Subcutaneous abdominal adipose tissue (tissue), 5 donors: ENCODE data around the gene PDZRN4.

Experiments used
- H3K27ac ChIP-seq: one replicate; pipeline ENCODE4 v1.7.0; 2013; ENCODE audit warnings: low read depth, mild to moderate bottlenecking, inconsistent platforms, low read length, moderate library complexity
- H3K27me3 ChIP-seq, 5 donors: one replicate each; pipeline ENCODE4 v1.7.0; 2013; ENCODE audit warnings: low read length in 5 of 5, inconsistent platforms in 1 of 5; ENCODE audit not compliant: control insufficient read depth in 5 of 5, insufficient read depth in 4 of 5
- H3K36me3 ChIP-seq, 5 donors: one replicate each; pipeline ENCODE4 v1.7.0; 2013; ENCODE audit warnings: low read length in 5 of 5; ENCODE audit not compliant: control insufficient read depth in 5 of 5, insufficient read depth in 5 of 5
- H3K4me1 ChIP-seq, 5 donors: one replicate each; pipeline ENCODE4 v1.7.0; 2013; ENCODE audit warnings: low read length in 5 of 5, mild to moderate bottlenecking in 3 of 5, moderate library complexity in 1 of 5; ENCODE audit not compliant: control insufficient read depth in 5 of 5, insufficient read depth in 5 of 5
- H3K4me3 ChIP-seq, 5 donors: one replicate each; pipeline ENCODE4 v1.7.0; 2013; ENCODE audit warnings: low read length in 5 of 5, low read depth in 1 of 5
- H3K9ac ChIP-seq, 5 donors: one replicate each; pipeline ENCODE4 v1.7.0; 2013; ENCODE audit warnings: low read length in 5 of 5, mild to moderate bottlenecking in 4 of 5, moderate library complexity in 3 of 5
- H3K9me3 ChIP-seq, 5 donors: one replicate each; pipeline ENCODE4 v1.7.0; 2013; ENCODE audit warnings: low read length in 5 of 5; ENCODE audit not compliant: control insufficient read depth in 5 of 5
- donor health status: healthy.
- donor health status: healthy.
- donor health status: healthy.
- donor health status: healthy.
- donor health status: healthy.

PDZRN4 gene

DNA sequence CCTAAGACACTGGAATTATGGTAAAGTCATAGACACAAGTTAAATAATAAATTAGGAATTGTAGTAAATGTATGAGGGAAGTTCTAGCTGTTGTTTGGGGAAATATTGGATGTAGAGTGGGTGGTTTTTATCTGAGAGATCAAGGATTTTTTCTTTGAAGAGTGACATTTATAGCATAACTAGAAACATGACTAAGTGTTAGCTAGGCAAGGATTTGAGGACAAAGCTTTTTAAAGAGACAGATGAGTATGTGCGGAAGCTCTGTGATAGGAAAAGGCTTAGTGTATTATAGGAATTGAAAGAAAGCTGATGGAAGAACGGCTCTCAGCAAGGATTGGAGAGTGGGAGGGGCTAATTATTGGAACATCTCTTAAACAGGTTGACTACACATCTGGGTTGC is 24.5 kb downstream of the PDZRN4 start:
- Histone ChIP-seq H3K9ac (no peak overlapping the region), H3K36me3 (no peaks in the 10 kb centered on the region), H3K4me1 (no peaks in the 10 kb centered on the region), H3K4me3 (no peak overlapping the region), H3K27ac (no peak overlapping the region), H3K9me3 (no peaks in the 10 kb centered on the region), H3K27me3 (no peaks in the 10 kb centered on the region)

DNA sequence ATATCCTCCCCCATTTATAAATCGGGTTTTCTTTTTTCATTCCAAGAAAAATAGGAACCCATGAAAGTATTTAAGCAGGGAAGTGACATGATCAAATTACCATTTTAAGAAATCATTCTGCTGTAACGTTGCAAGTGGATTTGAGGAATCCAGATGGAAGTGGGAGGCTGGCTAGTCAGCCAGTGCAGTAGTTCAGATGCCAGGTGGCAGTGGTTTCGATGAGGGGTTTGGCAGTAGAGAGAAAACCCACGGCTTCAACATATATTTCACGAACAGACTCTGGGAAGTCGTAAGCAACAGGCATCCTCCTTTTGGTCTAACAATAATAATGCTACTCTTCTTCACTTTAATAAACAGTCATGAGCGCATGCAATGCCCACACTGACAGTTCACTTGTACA is 25.0 kb downstream of the PDZRN4 start:
- H3K9me3 ChIP-seq: no peaks in the 10 kb centered on the region
- no peaks in the 10 kb centered on the region for H3K27me3 ChIP-seq
- H3K4me1 ChIP-seq: no peaks in the 10 kb centered on the region
- no peak overlapping the region for H3K27ac ChIP-seq
- H3K9ac ChIP-seq: no peak overlapping the region
- no peak overlapping the region for H3K4me3 ChIP-seq
- no peaks in the 10 kb centered on the region for H3K36me3 ChIP-seq

DNA sequence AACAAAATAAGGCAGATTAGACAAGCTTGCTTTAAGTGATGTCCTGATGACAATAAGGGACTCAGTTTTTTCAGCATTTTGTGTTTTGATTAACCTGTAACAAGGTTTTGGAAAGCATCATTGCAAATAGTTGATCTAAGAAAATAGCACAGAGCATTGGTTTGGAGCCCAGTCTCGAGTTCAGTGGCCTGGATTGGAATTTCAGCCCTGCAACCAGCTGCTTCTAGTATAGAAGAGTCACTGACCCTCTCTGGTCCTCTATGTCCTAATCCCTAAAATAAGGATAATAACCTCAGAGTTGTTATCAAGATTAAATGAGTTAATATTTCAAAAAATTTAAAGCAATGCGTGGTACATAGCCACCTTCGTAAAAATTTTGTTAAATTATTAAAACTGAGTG is 25.5 kb downstream of the PDZRN4 start:
- no peak overlapping the region for H3K9ac ChIP-seq
- no peaks in the 10 kb centered on the region for H3K36me3 ChIP-seq
- no peak overlapping the region for H3K27ac ChIP-seq
- no peaks in the 10 kb centered on the region for H3K27me3 ChIP-seq
- no peaks in the 10 kb centered on the region for H3K4me1 ChIP-seq
- no peaks in the 10 kb centered on the region for H3K9me3 ChIP-seq
- H3K4me3 ChIP-seq: no peak overlapping the region

DNA sequence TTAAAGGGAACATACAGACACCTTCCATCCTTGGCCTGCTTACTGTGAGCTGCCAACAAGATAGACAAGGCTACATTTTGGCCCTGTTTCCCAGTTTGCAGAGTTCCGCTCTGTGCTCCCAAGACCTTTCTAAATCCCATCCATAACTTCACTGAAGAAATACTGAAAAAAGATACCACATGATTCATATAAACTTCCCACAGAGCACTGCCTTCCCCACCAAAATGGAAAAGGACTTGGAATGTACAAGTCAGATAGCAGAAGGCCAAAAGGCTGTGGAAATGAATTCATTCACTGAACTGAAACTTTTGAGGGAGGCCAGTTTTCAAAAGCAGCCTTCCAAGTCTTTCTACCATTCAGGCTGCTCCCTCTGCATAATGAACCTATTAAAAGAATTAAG is 29.6 kb downstream of the PDZRN4 start:
- H3K9ac ChIP-seq: no peak overlapping the region
- no peaks in the 10 kb centered on the region for H3K4me1 ChIP-seq
- no peak overlapping the region for H3K27ac ChIP-seq
- H3K9me3 ChIP-seq: no peaks in the 10 kb centered on the region
- H3K27me3 ChIP-seq: no peaks in the 10 kb centered on the region
- H3K36me3 ChIP-seq: no peaks in the 10 kb centered on the region
- H3K4me3 ChIP-seq: no peak overlapping the region

DNA sequence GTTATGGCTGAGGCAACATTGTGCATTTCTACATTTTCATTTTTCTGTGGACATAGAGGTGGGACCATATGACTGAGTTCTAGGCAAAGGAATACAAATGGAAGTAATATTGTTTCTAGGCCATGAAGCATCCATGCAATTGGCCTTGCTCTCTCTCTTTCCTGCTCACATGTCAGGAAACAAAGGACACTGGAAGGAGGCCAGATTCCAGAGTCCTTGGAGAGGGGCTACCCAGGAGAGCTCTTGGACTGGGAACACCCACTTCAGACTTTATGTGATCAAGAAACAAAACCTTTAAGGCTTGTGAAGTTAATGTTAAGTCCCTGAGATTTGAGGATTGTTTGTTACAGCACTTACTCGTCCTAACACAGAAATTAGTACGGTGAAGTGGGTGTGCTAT is 32.8 kb downstream of the PDZRN4 start:
- no peaks in the 10 kb centered on the region for H3K27me3 ChIP-seq
- no peaks in the 10 kb centered on the region for H3K4me1 ChIP-seq
- H3K36me3 ChIP-seq: no peaks in the 10 kb centered on the region
- H3K9me3 ChIP-seq: no peaks in the 10 kb centered on the region
- no peak overlapping the region for H3K27ac ChIP-seq
- H3K4me3 ChIP-seq: no peak overlapping the region
- H3K9ac ChIP-seq: no peak overlapping the region

DNA sequence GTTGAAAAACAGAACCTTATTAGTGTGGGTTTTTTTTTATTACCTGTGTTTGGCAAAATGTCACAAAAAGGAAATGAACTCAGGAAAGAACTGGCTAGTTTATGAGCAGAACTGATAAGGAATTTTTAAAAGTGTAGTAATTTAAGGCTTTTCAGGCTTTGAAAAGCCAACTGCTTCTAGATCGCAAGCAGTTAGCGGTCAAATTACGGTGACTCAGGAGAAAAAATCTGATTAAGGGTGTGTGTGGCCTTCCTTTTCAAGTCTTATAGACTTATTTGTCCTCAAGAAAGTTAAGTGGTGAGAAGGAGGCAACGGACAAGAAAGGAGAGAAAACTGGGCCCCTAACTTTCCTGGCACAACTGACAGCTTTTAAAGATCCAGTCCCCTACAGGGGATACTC is 33.4 kb downstream of the PDZRN4 start:
- Histone ChIP-seq H3K4me3 (no peak overlapping the region), H3K36me3 (no peaks in the 10 kb centered on the region), H3K4me1 (no peaks in the 10 kb centered on the region), H3K27ac (no peak overlapping the region), H3K27me3 (no peaks in the 10 kb centered on the region), H3K9ac (no peak overlapping the region), H3K9me3 (no peaks in the 10 kb centered on the region)

DNA sequence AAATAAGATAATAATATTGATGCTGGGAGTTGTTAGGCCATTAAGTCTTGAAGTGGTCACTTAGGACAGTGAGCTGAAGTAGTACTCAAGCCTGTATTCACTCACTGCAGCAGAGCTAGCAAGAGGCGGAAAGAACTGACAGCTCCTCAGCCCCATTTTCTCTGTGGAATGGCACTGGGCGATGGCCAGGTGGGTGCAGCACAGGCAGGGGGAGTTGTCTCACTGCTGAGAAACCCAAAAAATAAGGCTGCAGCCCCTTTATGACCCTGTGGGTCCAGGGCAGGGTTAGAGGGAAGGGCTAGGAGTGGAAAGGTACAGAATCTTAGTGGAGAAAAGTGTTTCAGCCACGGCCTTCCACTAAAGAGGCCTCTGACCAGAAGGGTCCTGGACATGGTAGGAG is 35.5 kb downstream of the PDZRN4 start:
- no peak overlapping the region for H3K4me3 ChIP-seq
- H3K36me3 ChIP-seq: no peaks in the 10 kb centered on the region
- H3K27me3 ChIP-seq: no peaks in the 10 kb centered on the region
- no peak overlapping the region for H3K27ac ChIP-seq
- H3K4me1 ChIP-seq: no peaks in the 10 kb centered on the region
- no peak overlapping the region for H3K9ac ChIP-seq
- H3K9me3 ChIP-seq: no peaks in the 10 kb centered on the region

DNA sequence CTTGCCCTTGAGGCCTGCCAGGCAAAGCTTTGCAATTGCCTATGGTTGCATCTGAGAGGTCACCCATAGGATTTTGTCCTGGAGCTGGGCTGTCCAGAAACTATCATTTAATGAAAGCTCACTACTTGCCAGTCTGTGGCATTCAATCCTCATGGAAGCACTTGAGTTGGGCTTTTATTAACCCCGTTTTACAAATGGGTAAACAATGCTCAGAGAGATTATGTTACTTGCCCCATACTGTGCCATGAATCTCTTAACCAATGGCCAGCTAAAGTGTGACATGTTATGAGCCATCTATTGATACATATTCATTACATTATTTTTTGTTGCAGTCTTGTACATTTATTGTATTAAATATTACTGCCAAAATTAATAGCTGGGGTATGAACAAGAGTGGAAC is 35.9 kb downstream of the PDZRN4 start:
- no peaks in the 10 kb centered on the region for H3K4me1 ChIP-seq
- no peaks in the 10 kb centered on the region for H3K27me3 ChIP-seq
- no peak overlapping the region for H3K4me3 ChIP-seq
- no peaks in the 10 kb centered on the region for H3K9me3 ChIP-seq
- H3K36me3 ChIP-seq: no peaks in the 10 kb centered on the region
- no peak overlapping the region for H3K27ac ChIP-seq
- no peak overlapping the region for H3K9ac ChIP-seq

DNA sequence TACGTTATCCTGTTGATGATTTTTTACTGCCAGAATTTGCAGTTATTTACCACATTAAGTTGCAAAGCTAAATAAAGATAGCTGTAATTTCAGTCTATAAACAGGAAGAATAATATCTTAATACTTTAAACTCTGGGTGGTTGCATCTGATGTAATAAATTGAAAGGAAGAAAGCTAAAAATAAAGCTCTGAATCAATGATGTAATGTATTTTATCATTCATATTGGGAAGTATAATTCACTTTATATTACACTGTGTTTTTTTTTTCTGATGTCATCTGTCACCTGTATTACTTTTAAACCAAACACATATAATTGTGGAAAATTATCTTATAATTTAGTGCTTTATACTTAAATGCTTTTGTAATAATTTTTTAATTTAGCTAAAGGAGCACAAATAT is 37.1 kb downstream of the PDZRN4 start:
- no peak overlapping the region for H3K27ac ChIP-seq
- no peaks in the 10 kb centered on the region for H3K36me3 ChIP-seq
- H3K9me3 ChIP-seq: no peaks in the 10 kb centered on the region
- no peak overlapping the region for H3K9ac ChIP-seq
- no peaks in the 10 kb centered on the region for H3K27me3 ChIP-seq
- H3K4me1 ChIP-seq: peaks cover 0 to 6% (median 0%) of the 10 kb centered on the region in 5 donors
- H3K4me3 ChIP-seq: no peak overlapping the region

DNA sequence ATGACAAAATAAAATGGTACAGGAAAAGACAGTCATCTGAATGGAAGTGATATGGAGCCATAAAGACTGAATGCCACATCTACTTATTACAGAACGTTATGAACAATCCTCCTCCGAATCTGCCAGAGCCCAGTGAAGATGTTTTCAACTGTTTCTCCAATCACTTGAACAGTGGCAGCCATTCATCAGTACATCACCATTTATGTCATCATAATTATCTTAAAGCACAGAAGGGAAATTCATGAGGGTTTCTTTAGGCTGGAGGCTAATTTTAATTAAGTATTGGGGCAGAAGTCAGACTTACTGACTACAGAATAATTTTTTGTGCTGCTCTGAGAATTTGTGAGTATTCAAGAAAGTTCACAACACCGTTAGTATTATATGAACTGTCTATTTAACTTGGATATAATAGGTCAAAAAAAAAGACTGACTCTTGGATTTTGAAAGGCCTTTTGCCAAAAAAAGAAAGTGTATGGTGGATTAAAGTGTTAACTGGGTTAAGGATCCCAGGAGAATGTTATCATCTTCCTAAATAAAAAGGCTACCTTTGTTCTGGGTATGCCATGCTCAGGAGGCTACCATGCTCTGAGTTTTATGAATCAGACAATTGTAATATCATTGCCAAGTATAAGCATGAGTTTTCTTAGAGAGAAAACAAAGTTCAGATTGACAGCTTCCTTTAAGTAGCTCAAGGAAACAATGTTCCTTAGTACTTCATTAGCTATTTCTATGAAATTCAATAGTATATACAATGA is 40.1 kb downstream of the PDZRN4 start:
- H3K9me3 ChIP-seq: no peaks in the 10 kb centered on the region
- peaks cover 0 to 6% (median 0%) of the 10 kb centered on the region in 5 donors for H3K4me1 ChIP-seq
- no peak overlapping the region for H3K9ac ChIP-seq

More for the DNA sequence above, 40.1 kb downstream of the PDZRN4 start:
- Histone ChIP-seq H3K4me3 (no peak overlapping the region), H3K27ac (no peak overlapping the region), H3K36me3 (no peaks in the 10 kb centered on the region), H3K27me3 (no peaks in the 10 kb centered on the region)
